Ishikawa (cell line): ENCODE measurements around the gene MRTFA.

Experiments
- CEBPB ChIP-seq: IDR thresholded peaks from 2 replicates; pipeline ENCODE4 v1.6.1; 2012
- CREB1 ChIP-seq: IDR thresholded peaks from 2 replicates; pipeline ENCODE4 v1.6.1; 2012; ENCODE audit warnings: low read depth
- EGR1 ChIP-seq: IDR thresholded peaks from 2 replicates; pipeline ENCODE4 v1.6.1; 2012
- EP300 ChIP-seq: IDR thresholded peaks from 2 replicates; pipeline ENCODE4 v1.6.1; 2012; ENCODE audit warnings: borderline replicate concordance
- FOXM1 ChIP-seq: IDR thresholded peaks from 2 replicates; pipeline ENCODE4 v1.6.1; 2012; ENCODE audit warnings: low read depth, borderline replicate concordance
- MAX ChIP-seq: IDR thresholded peaks from 2 replicates; pipeline ENCODE4 v1.6.1; 2012
- NFIC ChIP-seq: IDR thresholded peaks from 2 replicates; pipeline ENCODE4 v1.6.1; 2012
- RAD21 ChIP-seq: IDR thresholded peaks from 2 replicates; pipeline ENCODE4 v1.6.1; 2012; ENCODE audit warnings: low read depth
- REST ChIP-seq: IDR thresholded peaks from 2 replicates; pipeline ENCODE4 v1.6.1; 2012; ENCODE audit warnings: low read depth, mild to moderate bottlenecking
- TAF1 ChIP-seq: IDR thresholded peaks from 2 replicates; pipeline ENCODE4 v1.6.1; 2012; ENCODE audit warnings: low read depth, mild to moderate bottlenecking
- TCF12 ChIP-seq: IDR thresholded peaks from 2 replicates; pipeline ENCODE4 v1.6.1; 2012; ENCODE audit warnings: low read depth
- YY1 ChIP-seq: IDR thresholded peaks from 2 replicates; pipeline ENCODE4 v1.6.1; 2012; ENCODE audit warnings: low read depth
- ZBTB7A ChIP-seq: IDR thresholded peaks from 2 replicates; pipeline ENCODE4 v1.6.1; 2012; ENCODE audit warnings: low read depth
- TF ChIP-seq, protein P1 (sequence below): IDR thresholded peaks from 2 replicates; pipeline ENCODE4 v1.6.1; 2012

Gene MRTFA

GRCh38 chr22:40636380-40637182, at the start of gene MRTFA:
Gene MRTFA, minus strand, starts transcription at chr22:40636719.
- TF ChIP-seq TAF1 (peak; percentile 94), CEBPB (no peak), YY1 (peak; percentile 46; the same call in 1 of the 2 replicates), EP300 (peak; percentile 15; the same call in 1 of the 2 replicates), REST (no peak), FOXM1 (no peak), CREB1 (peak; percentile 70), NFIC (no peak; the same call in 1 of the 2 replicates), MAX (peak; percentile 49; the same call in 1 of the 2 replicates), ZBTB7A (0 out of 2 replicates have a peak, but pooled peaks have one; percentile 6)
- TF ChIP-seq, protein P1, sequence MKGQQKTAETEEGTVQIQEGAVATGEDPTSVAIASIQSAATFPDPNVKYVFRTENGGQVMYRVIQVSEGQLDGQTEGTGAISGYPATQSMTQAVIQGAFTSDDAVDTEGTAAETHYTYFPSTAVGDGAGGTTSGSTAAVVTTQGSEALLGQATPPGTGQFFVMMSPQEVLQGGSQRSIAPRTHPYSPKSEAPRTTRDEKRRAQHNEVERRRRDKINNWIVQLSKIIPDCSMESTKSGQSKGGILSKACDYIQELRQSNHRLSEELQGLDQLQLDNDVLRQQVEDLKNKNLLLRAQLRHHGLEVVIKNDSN = no peak

GRCh38 chr22:40685406-40685805, 48.9 kb upstream of the MRTFA start:
- TF ChIP-seq CREB1 (no peak), TAF1 (no peak), REST (no peak), RAD21 (no peak), TCF12 (no peak), NFIC (no peak), EGR1 (no peak), EP300 (no peak), YY1 (no peak)
- TF ChIP-seq, protein P1 = no peak

DNA sequence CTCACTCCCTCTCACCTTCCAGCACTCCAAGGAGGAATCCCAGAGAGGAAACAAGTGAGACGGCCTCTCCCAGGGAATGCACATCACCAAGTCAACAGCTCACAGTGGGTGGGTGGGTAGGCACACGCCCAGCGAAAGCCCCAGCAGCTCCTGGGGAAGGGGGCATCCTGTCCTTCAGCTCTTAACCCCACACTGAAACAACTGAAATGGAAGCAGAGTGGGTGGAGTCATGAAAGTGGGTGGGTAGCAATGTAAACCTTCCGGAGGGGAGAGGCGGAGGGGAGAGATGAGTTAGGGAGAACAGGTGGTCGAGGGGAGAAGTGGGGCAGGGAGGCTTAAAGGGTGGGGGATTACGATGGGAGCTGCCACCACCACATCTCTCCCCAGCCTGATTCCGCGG, 48.2 kb upstream of the MRTFA start:
- TF ChIP-seq, protein P1 = no peak
- TF ChIP-seq FOXM1 (no peak), ZBTB7A (no peak), EP300 (no peak), TCF12 (no peak), YY1 (no peak), MAX (no peak), NFIC (no peak), EGR1 (no peak), RAD21 (no peak), TAF1 (no peak)

- TF ChIP-seq EGR1 = no peak
- TF ChIP-seq NFIC = no peak
Measured at GRCh38 chr22:40681451-40681850, 44.9 kb upstream of the MRTFA start.

DNA sequence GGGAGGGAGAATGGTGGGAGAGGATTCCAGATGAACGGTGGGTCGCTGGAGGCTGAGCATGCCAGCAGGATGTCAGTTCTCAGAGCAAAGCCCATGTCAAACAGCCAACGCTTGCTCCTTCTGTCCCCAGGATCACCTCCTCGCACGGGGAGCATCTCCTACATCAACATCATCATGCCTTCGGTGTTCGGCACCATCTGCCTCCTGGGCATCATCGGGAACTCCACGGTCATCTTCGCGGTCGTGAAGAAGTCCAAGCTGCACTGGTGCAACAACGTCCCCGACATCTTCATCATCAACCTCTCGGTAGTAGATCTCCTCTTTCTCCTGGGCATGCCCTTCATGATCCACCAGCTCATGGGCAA, 44.3 kb upstream of the MRTFA start:
- TF ChIP-seq FOXM1 = no peak
